ENCODE results near the gene HACD3.
"Not testable (repeated sequence)": the region's sequence is repeated elsewhere in the genome, so short reads cannot be mapped to it uniquely, and the experiment has no call there.

HACD3 gene

DNA sequence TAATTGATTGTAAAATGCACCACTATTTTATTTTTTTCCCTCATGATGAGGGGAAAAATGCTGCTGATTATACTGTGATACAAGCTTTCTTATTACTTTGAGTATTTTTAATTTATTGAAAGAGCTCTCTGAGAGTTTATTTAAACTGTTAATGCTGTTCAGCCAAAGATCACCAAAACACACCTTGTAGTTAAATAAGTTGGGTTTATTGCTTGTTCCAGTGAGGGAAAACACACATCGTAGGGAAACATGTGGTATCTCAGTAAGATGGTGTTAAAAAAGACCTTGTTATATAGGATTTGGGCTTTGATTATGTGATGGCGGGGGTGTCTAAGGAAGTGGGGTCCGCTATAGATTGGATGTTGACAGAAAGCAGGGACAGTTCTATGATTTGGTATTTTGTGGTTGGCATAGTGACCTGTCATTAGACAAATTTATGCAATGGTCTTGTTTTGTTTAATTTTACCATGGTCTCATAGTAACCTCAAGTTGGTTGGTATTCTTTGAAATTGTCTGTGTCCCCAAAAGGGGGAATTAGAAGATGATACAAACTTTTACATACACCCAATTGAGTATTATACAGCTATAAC is 11.1 kb downstream of the HACD3 start:
- no peak overlapping the region for H3K4me3 ChIP-seq (ENCODE audit: low read depth, low read length)
- DNase-seq (ENCODE audit: low read depth), result no peak

DNA sequence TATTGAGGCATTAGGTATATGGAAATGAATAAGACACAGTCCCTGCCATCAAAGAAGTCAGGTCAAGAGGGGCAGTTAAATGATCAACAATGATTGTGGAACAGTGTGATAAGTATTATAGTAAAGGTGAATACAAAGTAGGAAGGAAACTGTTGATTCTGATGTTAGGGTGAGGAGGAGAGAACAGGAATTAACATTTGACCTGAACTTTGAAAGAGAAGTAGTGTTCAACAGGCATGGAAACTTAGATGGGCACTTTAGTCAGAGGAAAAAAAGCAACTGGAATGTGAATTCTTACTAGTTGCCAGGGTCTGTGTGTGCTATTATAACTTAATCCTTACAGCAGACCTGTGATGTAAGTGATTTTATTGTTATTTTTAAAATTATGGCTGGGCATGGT is 17.6 kb downstream of the HACD3 start:
- no peak overlapping the region for H3K4me3 ChIP-seq (ENCODE audit: low read depth, low read length)
- DNase-seq (ENCODE audit: low read depth), result no peak

DNA sequence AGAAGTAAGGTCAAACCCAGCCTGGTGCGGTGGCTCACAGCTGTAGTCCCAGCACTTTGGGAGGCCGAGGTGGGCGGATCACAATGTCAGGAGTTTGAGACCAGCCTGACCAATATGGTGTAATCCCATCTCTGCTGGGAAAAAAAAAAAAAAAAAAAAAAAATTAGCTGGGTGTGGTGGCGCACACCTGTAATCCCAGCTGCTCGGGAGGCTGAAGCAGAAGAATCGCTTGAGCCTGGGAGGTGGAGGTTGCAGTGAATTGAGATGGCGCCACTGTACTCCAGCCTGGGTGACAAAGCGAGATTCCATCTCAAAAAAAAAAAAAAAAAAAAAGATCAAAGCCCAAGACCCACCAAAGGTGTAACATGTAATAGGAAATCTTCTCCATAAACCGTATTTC is 19.0 kb downstream of the HACD3 start:
- H3K4me3 ChIP-seq (ENCODE audit: low read depth, low read length); DNase-seq (ENCODE audit: low read depth): not testable (repeated sequence)

DNA sequence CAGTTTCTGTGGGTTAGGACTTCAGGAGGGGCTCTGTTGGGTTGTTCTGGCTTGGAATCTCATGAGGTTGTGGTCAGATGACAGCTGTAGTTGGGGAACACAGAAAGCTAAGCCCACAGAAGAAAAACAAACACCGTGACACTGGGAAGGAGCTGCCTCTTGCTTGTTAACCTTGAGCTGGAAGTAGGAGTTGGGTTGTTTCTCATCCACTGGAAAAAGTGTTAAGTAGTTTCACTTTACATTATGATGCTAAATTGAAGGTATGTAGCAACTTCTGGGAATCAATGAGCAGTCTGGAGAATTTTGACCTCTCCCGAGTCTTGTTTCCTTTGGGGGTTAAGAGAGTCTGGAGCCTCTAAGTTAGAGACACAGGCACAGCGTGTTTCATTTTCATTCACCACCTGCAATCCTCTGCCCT is 20.4 kb downstream of the HACD3 start:
- H3K4me3 ChIP-seq (ENCODE audit: low read depth, low read length), result no peak overlapping the region
- peak; percentile 64 for DNase-seq (ENCODE audit: low read depth)

DNA sequence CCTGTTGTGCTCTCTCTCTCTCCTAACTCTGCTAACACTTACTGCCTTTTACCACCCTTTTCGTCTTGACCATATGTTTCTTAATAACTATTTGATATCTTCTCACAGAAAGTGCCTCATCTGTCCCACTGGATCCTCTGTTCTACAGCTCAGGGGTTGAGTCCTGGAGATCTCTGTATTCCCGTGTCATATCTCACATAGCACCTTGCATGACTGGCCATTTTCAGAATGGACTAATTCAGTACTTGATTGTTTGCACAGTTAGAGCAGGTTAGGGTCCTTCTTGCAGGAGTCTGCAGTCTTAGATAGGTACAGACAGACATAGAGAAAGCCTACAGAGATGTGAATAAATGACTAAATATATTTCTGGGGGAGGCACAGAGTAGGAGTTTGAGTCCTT is 20.9 kb downstream of the HACD3 start:
- H3K4me3 ChIP-seq (ENCODE audit: low read depth, low read length), result no peak overlapping the region
- DNase-seq (ENCODE audit: low read depth), result no peak

DNA sequence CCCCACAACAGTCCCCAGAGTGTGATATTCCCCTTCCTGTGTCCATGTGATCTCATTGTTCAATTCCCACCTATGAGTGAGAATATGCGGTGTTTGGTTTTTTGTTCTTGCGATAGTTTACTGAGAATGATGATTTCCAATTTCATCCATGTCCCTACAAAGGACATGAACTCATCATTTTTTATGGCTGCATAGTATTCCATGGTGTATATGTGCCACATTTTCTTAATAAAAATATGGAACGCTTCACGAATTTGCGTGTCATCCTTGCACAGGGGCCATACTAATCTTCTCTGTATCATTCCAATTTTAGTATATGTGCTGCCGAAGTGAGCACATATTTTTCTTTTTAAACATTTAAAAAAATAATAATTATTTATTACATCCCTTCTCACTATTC is 22.6 kb downstream of the HACD3 start:
- not testable (repeated sequence) for H3K4me3 ChIP-seq (ENCODE audit: low read depth, low read length); DNase-seq (ENCODE audit: low read depth)

DNA sequence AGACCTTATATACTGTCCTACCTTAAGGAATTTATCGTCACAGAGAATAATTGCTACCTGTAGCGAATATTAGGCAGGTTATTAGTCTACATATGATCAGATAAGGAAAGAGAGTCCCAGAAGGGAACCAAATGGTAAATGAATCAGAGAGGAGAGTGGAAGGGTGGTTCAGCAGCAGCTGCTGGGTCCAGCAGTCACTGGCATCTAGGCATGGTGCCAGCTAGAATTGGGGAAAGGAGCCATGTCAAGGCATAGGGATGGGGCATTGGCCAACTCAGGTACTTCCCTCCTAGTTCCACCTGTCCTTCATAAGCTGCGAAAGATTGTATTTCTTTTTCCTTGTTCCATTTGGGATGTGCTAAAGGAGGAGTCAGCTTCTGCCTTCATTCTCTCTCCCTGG is 23.4 kb downstream of the HACD3 start:
- no peak for DNase-seq (ENCODE audit: low read depth)
- no peak overlapping the region for H3K4me3 ChIP-seq (ENCODE audit: low read depth, low read length)

DNA sequence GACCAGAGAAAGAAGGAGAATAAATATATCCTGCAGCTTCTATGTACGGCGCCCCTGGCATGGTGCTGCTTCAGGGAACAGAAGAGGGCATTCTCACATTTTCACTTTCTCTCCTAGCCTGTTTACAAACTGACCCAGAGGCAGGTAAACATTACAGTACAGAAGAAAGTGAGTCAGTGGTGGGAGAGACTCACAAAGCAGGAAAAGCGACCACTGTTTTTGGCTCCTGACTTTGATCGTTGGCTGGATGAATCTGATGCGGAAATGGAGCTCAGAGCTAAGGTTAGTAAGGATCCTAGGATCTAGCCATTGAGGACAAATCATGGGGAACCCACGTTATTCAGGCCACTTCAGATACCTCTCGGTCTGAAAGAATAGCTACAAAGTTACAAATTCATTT is 26.4 kb downstream of the HACD3 start:
- no peak for DNase-seq (ENCODE audit: low read depth)
- no peak overlapping the region for H3K4me3 ChIP-seq (ENCODE audit: low read depth, low read length)

DNA sequence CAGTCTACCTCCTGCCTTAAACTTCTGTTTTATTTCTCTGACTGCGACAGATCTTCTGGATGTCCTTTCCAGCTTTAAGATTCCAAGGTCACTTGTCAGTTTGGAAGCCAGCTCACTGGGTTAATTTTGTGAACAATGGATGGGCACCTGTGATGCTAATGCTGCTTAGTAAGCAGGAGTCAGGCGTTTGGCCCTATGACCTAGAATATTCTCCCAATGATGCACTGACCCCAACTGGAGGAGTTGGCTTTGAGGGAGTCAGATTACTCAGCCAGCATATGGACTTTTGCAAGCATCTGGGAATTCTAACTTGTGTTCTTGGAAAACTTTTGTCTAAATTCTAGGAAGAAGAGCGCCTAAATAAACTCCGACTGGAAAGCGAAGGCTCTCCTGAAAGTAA is 28.1 kb downstream of the HACD3 start:
- no peak overlapping the region for H3K4me3 ChIP-seq (ENCODE audit: low read depth, low read length)
- peak; percentile 39 for DNase-seq (ENCODE audit: low read depth)

DNA sequence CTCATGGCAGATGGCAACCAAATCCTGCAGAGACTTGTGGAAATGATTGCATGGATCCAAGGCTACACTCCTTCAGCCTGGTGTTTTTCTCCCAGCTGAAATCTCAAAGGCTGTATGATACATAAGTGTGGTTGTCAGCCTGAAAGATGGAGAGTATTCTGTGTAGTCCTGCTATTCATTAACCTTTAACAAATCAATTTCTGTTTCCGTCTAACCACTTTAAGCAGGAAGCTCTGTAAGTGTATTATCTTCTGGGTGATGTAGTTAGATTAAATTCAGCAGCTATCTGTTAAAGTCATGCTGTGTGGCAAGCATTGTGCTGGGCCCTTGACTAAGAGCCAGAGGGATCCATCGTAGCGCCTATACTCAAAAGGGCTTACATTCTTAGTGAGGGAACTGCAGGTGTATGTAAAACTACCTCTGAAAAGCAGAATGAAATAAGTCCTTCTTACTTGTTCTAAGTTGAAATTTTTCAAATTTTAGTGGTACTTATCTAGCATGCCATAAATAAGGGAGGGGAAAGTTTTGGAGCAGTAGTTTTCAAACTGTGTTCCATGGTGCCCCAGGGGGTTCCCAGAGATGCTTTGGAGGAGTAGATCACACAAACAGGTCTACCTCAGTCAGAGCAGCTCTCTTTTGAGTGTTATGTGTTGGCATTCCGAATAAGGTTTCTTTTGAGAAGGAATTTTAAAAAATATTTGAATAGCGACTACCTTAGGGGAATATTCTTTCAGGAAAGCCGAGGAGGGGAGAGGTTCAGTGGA is 28.9 kb downstream of the HACD3 start:
- no peak for DNase-seq (ENCODE audit: low read depth)
- no peak overlapping the region for H3K4me3 ChIP-seq (ENCODE audit: low read depth, low read length)

DNA sequence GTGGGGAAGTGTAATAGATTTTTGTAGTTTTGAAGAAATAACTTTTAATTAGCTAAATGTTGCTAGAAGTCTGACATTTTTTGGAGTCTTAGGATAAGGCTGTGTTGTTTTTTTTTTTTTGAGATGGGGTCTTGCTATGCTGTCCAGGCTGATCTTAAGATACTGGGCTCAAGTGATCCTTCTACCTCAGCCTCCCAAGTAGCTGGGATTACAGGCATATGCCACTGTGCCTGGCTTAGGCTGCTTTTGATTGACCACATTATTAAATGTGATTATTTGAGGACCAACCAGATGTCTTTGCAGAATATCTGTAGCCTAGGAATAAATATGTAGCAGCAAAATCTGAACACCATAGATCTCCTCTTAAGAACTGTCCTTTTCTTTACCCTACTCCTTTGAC is 29.7 kb downstream of the HACD3 start:
- no peak overlapping the region for H3K4me3 ChIP-seq (ENCODE audit: low read depth, low read length)
- DNase-seq (ENCODE audit: low read depth), result no peak

DNA sequence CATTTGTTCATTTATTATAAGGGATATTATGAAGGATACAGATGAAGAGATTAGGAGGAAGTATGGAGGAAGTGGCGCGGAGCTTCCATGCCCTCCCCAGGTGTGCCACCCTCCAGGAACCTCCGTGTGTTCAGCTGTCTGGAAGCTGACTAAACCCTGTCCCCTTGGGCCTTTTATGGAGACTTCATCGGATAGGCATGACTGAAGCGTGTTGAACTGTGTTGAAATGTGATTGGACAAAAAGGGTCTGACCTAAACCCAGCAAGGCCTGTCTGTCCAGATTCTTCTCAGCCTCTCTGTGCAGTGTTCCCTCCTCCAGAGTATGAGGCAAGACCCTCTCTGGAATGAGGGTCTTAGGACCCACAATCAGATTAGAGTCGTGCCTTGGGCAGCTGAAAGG is 31.7 kb downstream of the HACD3 start:
- H3K4me3 ChIP-seq (ENCODE audit: low read depth, low read length), result no peak overlapping the region
- no peak for DNase-seq (ENCODE audit: low read depth)

DNA sequence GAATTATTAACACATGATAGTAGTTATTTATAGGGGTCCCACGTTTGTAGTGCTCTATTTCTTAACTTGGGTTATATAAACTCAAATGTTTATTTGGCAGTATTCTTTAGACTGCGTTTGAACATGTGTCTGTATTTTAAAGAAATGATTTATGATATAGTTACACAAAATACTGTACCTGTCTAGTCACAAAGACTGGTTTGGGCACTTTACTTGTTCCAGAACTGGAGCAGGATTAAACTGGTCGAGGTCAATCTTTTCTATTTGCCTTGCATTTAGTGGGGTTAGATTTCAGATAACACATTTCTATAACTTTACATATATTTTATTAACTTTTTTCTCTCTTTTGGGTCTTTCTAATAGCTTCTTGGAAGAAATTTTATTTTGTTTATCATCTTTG is 39.5 kb downstream of the HACD3 start:
- no peak for DNase-seq (ENCODE audit: low read depth)
- no peak overlapping the region for H3K4me3 ChIP-seq (ENCODE audit: low read depth, low read length)

DNA sequence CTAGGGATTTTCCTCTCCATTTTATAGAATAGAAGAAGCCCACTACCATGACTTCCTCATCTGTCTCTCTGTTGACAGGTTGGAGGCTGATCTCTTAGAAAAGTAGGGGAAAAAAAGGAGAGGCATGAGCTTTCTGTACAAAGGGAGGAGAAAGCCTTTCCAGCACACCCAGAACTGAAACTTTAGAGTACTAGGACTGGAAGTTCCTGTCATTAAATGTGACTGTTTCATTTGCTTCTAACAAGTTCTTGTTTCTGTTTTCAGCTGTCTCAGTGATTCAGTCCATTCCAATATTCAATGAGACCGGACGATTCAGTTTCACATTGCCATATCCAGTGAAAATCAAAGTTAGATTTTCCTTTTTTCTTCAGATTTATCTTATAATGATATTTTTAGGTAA is 41.7 kb downstream of the HACD3 start:
- H3K4me3 ChIP-seq (ENCODE audit: low read depth, low read length), result no peak overlapping the region
- no peak for DNase-seq (ENCODE audit: low read depth)

DNA sequence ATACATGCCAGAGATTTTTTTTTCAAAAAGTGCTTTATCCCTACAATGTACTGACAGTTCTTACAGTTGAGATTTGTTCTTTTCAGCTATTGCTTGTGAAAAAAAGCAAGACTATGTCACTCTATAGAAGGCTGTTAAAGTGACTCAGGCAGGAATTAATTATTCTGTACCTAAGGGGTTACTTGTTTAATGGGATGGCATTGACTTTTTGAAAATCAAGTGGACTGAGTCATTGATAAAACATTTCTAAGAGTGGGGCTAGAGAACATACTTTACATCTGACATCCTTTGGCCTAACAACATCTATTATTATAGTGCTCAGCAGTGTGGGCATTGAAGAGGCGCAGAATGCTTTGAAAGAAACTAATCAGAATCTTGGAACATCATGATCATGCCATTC is 46.4 kb downstream of the HACD3 start:
- no peak overlapping the region for H3K4me3 ChIP-seq (ENCODE audit: low read depth, low read length)
- peak; percentile 20 for DNase-seq (ENCODE audit: low read depth)

DNA sequence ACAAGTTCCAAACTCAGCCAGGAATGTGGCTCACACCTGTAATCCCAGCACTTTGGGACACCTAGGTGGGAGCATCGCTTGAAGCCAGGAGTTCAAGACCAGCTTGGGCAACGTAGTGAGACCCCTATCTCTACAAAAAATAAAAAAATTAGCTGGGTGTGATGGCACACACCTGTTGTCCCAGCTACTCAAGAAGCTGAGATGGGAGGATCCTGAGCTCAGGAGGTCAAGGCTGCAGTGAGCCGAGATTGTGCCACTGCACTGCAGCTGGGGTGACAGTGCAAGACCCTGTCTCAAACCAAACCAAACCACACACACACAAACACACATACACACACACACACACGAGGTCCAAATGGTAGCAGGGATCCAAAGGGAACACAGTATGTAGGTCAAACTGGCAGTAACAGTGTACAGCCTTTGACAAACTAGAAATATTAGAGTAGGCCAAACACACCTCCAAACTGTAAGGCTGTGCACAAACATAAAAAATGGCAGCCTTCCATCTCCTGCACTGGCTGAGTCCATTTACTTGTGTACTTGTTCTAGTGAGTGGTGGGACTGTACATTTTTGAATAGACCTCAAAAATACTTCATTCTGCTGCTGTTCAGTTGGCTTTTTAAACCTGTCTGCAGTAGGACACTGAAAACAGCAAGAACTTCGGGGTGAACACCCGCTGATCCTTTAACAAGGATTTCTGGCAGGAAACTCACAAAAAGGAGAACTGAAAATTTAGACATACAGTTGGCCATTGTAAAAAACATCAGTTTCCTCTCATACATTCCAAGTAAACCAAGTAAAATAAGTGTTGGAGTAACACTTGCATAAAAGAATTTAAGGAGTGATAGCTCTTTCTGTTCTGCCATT is 47.1 kb downstream of the HACD3 start:
- no peak overlapping the region for H3K4me3 ChIP-seq (ENCODE audit: low read depth, low read length)

DNA sequence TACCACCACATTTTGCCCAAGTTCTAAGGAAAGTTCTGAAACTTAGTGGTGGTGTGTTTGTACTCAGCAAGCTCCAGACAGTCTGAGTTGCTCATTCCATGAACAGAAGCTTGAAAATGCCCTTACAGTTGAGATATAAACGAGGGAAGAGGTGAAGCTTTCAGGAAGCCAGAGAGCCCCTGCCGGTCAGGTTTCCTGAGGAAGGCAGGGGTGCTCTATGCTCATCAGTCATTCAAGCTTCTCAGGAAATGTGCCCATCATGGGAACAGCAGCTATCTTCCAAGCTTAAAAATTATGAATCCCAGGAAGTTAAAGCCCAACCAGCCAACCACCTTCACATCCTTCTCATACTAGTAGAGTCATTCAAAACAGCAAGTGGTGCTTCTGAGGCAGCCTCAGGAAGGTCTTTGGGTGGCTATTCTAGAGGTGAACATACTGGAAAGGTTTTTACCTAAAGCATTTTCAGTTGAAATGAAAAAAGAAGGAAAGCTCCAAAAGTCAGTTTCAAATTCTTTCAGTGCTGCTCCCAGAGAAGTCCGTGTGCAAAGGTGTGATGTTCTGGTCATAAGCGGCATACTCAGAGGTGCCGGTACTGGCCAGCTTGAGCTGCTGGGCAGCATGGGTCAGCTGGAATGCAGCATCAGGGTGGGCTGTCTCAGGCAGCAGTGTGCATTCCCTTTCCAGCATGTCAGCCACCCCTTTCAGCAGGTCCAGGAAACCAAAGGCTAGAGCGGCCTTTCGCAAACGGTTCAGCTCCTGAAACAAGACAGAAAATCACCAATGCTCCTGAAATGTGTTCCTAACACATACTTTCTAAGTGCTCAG is 48.9 kb downstream of the HACD3 start:
- H3K4me3 ChIP-seq (ENCODE audit: low read depth, low read length), result no peak overlapping the region
- no peak for DNase-seq (ENCODE audit: low read depth)

More for the DNA sequence above, 47.1 kb downstream of the HACD3 start:
- DNase-seq (ENCODE audit: low read depth), result no peak

DNA sequence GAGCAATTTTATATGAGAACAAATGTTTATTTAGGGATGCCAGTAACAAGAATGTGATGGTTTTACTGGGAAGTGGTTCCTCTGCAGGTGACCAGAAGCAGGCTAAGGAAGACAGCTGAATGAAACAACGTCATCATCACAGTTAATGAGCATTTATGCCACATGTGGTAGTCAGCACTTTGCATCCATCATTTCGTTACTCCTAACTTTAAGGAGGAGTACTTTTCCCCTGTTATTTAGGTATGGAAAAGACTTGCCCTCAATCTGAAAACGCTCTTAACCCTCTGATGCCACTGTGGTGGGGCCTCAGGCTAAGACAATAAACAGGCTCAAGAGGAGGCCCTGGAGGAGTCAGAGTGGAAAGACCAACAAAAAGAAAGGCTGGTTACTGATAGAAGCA is 49.5 kb downstream of the HACD3 start:
- H3K4me3 ChIP-seq (ENCODE audit: low read depth, low read length), result no peak overlapping the region
- no peak for DNase-seq (ENCODE audit: low read depth)

DNA sequence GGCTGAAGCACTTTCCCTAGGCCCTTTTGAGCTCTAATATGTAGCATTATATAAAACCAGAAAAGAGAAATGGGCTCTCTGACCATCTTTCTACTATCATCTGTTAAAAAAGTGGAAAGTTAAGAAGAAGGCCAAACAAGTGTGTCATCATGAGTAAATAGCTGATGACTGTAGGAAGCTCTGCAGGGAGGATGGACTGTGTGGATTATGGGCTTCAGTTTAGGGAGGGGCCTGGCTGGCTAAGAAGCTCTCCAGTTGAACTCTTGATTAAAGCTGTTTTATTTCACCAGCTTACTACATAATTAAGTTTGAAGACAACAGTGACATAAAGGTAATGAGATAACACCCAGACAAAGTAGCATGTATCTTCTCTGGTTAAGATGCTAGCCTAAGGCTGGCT is 50.0 kb downstream of the HACD3 start:
- DNase-seq (ENCODE audit: low read depth), result peak; percentile 36
- H3K4me3 ChIP-seq (ENCODE audit: low read depth, low read length), result no peak overlapping the region

DNA sequence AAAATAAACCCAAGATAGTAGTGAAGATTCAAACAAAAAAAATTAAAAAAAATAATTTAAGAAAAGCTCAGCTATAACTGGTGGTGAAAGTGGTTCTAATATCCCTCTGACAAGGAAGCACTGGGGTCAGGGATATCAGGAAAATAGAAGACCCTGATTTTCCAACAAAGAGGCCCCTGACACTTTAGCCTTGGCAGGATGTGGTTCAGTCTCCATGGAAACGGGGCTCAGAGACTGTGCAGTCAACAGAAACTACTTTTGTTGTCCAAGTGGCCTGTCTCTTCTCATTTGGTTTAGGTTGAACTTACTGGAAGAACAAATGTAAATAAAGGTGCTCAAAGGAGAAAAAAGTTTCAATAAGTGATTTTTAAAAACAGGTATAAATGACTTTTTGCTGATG is 53.4 kb downstream of the HACD3 start:
- no peak for DNase-seq (ENCODE audit: low read depth)
- no peak overlapping the region for H3K4me3 ChIP-seq (ENCODE audit: low read depth, low read length)

All from skeletal muscle cell (primary cell).